ENCODE measurements around the gene DCTN1. TPM values are rescaled to one million over a fixed set of nuclear protein-coding genes. Genes with fewer than 3 reads are reported as not detected.
A peak's percentile ranks its signal among the peaks of the same experiment; 100 is the strongest.
"Not testable (repeated sequence)": the region's sequence is repeated elsewhere in the genome, so short reads cannot be mapped to it uniquely, and the experiment has no call there.

The DCTN1 gene
- total and polyA plus RNA-seq, 7 experiments from 2014 or later: 52.1 to 113 (median 89.3) TPM

GRCh38 chr2:74345272-74345943 lies 34.7 kb downstream of the DCTN1 start:
- no peaks in the 10 kb centered on the region for H3K4me1 ChIP-seq (ENCODE audit: control insufficient read depth in 2 of 2, insufficient read depth in 2 of 2, low read length in 2 of 2)
- ATAC-seq: no peak
- POLR2A ChIA-PET: no interaction called here
- H3K4me1 Mint-ChIP-seq: no peaks in the 10 kb centered on the region
- no peak overlapping the region for H3K27ac Mint-ChIP-seq
- peaks cover 0 to 7% (median 0%) of the 10 kb centered on the region in 5 donors for H3K27me3 Mint-ChIP-seq
- no peaks in the 10 kb centered on the region for H3K9me3 ChIP-seq (ENCODE audit: control insufficient read depth in 2 of 3, low read length in 3 of 3)
- CTCF ChIA-PET: no interaction called here
- H3K4me3 ChIP-seq (ENCODE audit: low read length): no peak overlapping the region
- intact Hi-C loops (cut with micrococcal nuclease): no loop called here
- no peak for DNase-seq
- peaks cover 0 to 37% (median 0%) of the 10 kb centered on the region in 5 donors for H3K36me3 Mint-ChIP-seq
- no peaks in the 10 kb centered on the region for H3K9me3 Mint-ChIP-seq
- no peaks in the 10 kb centered on the region for H3K36me3 ChIP-seq (ENCODE audit: control insufficient read depth in 2 of 3, insufficient read depth in 3 of 3, low read length in 3 of 3)
- no peak overlapping the region for H3K4me3 Mint-ChIP-seq
- no peak overlapping the region for H3K27ac ChIP-seq (ENCODE audit: low read depth, low read length)
- H3K27me3 ChIP-seq (ENCODE audit: control insufficient read depth in 2 of 2, insufficient read depth in 2 of 2, low read length in 2 of 2): no peaks in the 10 kb centered on the region

GRCh38 chr2:74343316-74343715 lies 36.8 kb downstream of the DCTN1 start, which contains the start of gene SLC4A5:
TSS of gene SLC4A5 (minus strand) at chr2:74343416. CDS start at chr2:74315023, 28,393 bp downstream.
- H3K4me1 Mint-ChIP-seq: no peaks in the 10 kb centered on the region
- Histone ChIP-seq H3K9me3 (ENCODE audit: control insufficient read depth in 2 of 3, low read length in 3 of 3) (no peaks in the 10 kb centered on the region), H3K27me3 (ENCODE audit: control insufficient read depth in 2 of 2, insufficient read depth in 2 of 2, low read length in 2 of 2) (no peaks in the 10 kb centered on the region), H3K36me3 (ENCODE audit: control insufficient read depth in 2 of 3, insufficient read depth in 3 of 3, low read length in 3 of 3) (no peaks in the 10 kb centered on the region), H3K4me3 (ENCODE audit: low read length) (no peak within 1 kb of the TSS), H3K4me1 (ENCODE audit: control insufficient read depth in 2 of 2, insufficient read depth in 2 of 2, low read length in 2 of 2) (no peaks in the 10 kb centered on the region), H3K27ac (ENCODE audit: low read depth, low read length) (no peak within 1 kb of the TSS)
- intact Hi-C loops (cut with micrococcal nuclease): no loop called here
- CTCF ChIA-PET: interaction anchor here (0.7 kb wide), 1 partner anchor 251 kb away, joined by 5 read pairs; no protein-coding TSS in a partner anchor
- peaks cover 0 to 12% (median 0%) of the 10 kb centered on the region in 5 donors for H3K27me3 Mint-ChIP-seq
- DNase-seq (no peak), ATAC-seq (no peak)
- H3K9me3 Mint-ChIP-seq: no peaks in the 10 kb centered on the region
- H3K4me3 Mint-ChIP-seq: no peak within 1 kb of the TSS
- H3K36me3 Mint-ChIP-seq: peaks cover 0 to 27% (median 0%) of the 10 kb centered on the region in 5 donors
- POLR2A ChIA-PET: no interaction called here
- H3K27ac Mint-ChIP-seq: peak within 1 kb of the TSS in 1 of 9 donors; percentile 9

- H3K9me3 ChIP-seq (ENCODE audit: control insufficient read depth in 2 of 3, low read length in 3 of 3); H3K27me3 ChIP-seq (ENCODE audit: control insufficient read depth in 2 of 2, insufficient read depth in 2 of 2, low read length in 2 of 2); H3K4me3 ChIP-seq (ENCODE audit: low read length); H3K27me3 Mint-ChIP-seq; H3K27ac ChIP-seq (ENCODE audit: low read depth, low read length); ATAC-seq; H3K4me1 ChIP-seq (ENCODE audit: control insufficient read depth in 2 of 2, insufficient read depth in 2 of 2, low read length in 2 of 2); DNase-seq; H3K9me3 Mint-ChIP-seq; H3K27ac Mint-ChIP-seq; H3K4me3 Mint-ChIP-seq: not testable (repeated sequence)
- ChIA-PET CTCF (interaction anchor here (0.6 to 6.2 kb wide), 12 partner anchors 55 to 512 kb away, joined by 3 to 97 read pairs (median 8); partner anchors contain the start of gene MOB1A), POLR2A (interaction anchor here (0.7 kb wide), 1 partner anchor 68 kb away, joined by 3 read pairs; no protein-coding TSS in a partner anchor)
- Mint-ChIP-seq H3K36me3 (peaks cover 0 to 23% (median 9%) of the 10 kb centered on the region in 5 donors), H3K4me1 (peaks cover 0 to 14% (median 4%) of the 10 kb centered on the region in 7 donors)
- H3K36me3 ChIP-seq (ENCODE audit: control insufficient read depth in 2 of 3, insufficient read depth in 3 of 3, low read length in 3 of 3): peaks cover 0 to 10% (median 4%) of the 10 kb centered on the region in 3 experiments
- intact Hi-C loops (cut with micrococcal nuclease): loop anchor here in 1 of 2 donors (10.0 kb wide), 1 partner anchor 199 kb away; no protein-coding TSS in a partner anchor
Measured at GRCh38 chr2:74336227-74336626, 43.9 kb downstream of the DCTN1 start.

GRCh38 chr2:74334931-74335333 lies 45.2 kb downstream of the DCTN1 start:
- Histone ChIP-seq H3K36me3 (ENCODE audit: control insufficient read depth in 2 of 3, insufficient read depth in 3 of 3, low read length in 3 of 3) (peaks cover 0 to 23% (median 4%) of the 10 kb centered on the region in 3 experiments), H3K4me3 (ENCODE audit: low read length) (no peak overlapping the region), H3K27me3 (ENCODE audit: control insufficient read depth in 2 of 2, insufficient read depth in 2 of 2, low read length in 2 of 2) (no peaks in the 10 kb centered on the region), H3K27ac (ENCODE audit: low read depth, low read length) (no peak overlapping the region), H3K9me3 (ENCODE audit: control insufficient read depth in 2 of 3, low read length in 3 of 3) (no peaks in the 10 kb centered on the region), H3K4me1 (ENCODE audit: control insufficient read depth in 2 of 2, insufficient read depth in 2 of 2, low read length in 2 of 2) (peaks cover 0 to 5% of the 10 kb centered on the region in 2 donors)
- intact Hi-C loops (cut with micrococcal nuclease): loop anchor here (1.0 to 10.0 kb wide), 5 partner anchors 68 to 511 kb away; no protein-coding TSS in a partner anchor
- H3K4me3 Mint-ChIP-seq: no peak overlapping the region
- CTCF ChIA-PET: interaction anchor here (0.6 to 6.2 kb wide), 37 partner anchors 10 to 936 kb away, joined by 3 to 97 read pairs (median 5); partner anchors contain the start of genes BOLA3, MOB1A and STAMBP
- peak overlapping the region in 2 of 9 donors; percentile 62 to 77 for H3K27ac Mint-ChIP-seq
- POLR2A ChIA-PET: interaction anchor here (0.7 to 1.8 kb wide), 5 partner anchors 38 to 1326 kb away, joined by 3 to 7 read pairs (median 4); no protein-coding TSS in a partner anchor
- H3K9me3 Mint-ChIP-seq: no peaks in the 10 kb centered on the region
- H3K27me3 Mint-ChIP-seq: peaks cover 0 to 2% (median 0%) of the 10 kb centered on the region in 5 donors
- peaks cover 0 to 23% (median 9%) of the 10 kb centered on the region in 5 donors for H3K36me3 Mint-ChIP-seq
- H3K4me1 Mint-ChIP-seq: peaks cover 0 to 14% (median 4%) of the 10 kb centered on the region in 7 donors
- DNase-seq (peak; percentile 36 to 81 (median 67)), ATAC-seq (peak; percentile 90)

GRCh38 chr2:74333896-74334586 lies 46.1 kb downstream of the DCTN1 start:
- CTCF ChIA-PET: interaction anchor here (0.6 to 6.2 kb wide), 27 partner anchors 9 to 513 kb away, joined by 3 to 97 read pairs (median 7); partner anchors contain the start of gene BOLA3
- no peaks in the 10 kb centered on the region for H3K9me3 Mint-ChIP-seq
- Histone ChIP-seq H3K9me3 (ENCODE audit: control insufficient read depth in 2 of 3, low read length in 3 of 3) (no peaks in the 10 kb centered on the region), H3K4me1 (ENCODE audit: control insufficient read depth in 2 of 2, insufficient read depth in 2 of 2, low read length in 2 of 2) (peaks cover 0 to 5% of the 10 kb centered on the region in 2 donors), H3K4me3 (ENCODE audit: low read length) (no peak overlapping the region), H3K27ac (ENCODE audit: low read depth, low read length) (no peak overlapping the region), H3K27me3 (ENCODE audit: control insufficient read depth in 2 of 2, insufficient read depth in 2 of 2, low read length in 2 of 2) (no peaks in the 10 kb centered on the region), H3K36me3 (ENCODE audit: control insufficient read depth in 2 of 3, insufficient read depth in 3 of 3, low read length in 3 of 3) (peaks cover 0 to 29% (median 4%) of the 10 kb centered on the region in 3 experiments)
- H3K4me3 Mint-ChIP-seq: no peak overlapping the region
- no peak for DNase-seq
- H3K36me3 Mint-ChIP-seq: peaks cover 0 to 23% (median 9%) of the 10 kb centered on the region in 5 donors
- POLR2A ChIA-PET: interaction anchor here (0.7 to 1.8 kb wide), 3 partner anchors 37 to 85 kb away, joined by 4 to 7 read pairs (median 4); no protein-coding TSS in a partner anchor
- peaks cover 0 to 14% (median 4%) of the 10 kb centered on the region in 7 donors for H3K4me1 Mint-ChIP-seq
- intact Hi-C loops (cut with micrococcal nuclease): loop anchor here (1.0 to 10.0 kb wide), 3 partner anchors 198 to 253 kb away; no protein-coding TSS in a partner anchor
- ATAC-seq: no peak
- peak overlapping the region in 3 of 9 donors; percentile 10 to 73 (median 58) for H3K27ac Mint-ChIP-seq
- H3K27me3 Mint-ChIP-seq: no peaks in the 10 kb centered on the region

- Histone ChIP-seq H3K4me3 (ENCODE audit: low read length) (no peak overlapping the region), H3K9me3 (ENCODE audit: control insufficient read depth in 2 of 3, low read length in 3 of 3) (no peaks in the 10 kb centered on the region), H3K27me3 (ENCODE audit: control insufficient read depth in 2 of 2, insufficient read depth in 2 of 2, low read length in 2 of 2) (no peaks in the 10 kb centered on the region), H3K27ac (ENCODE audit: low read depth, low read length) (no peak overlapping the region), H3K36me3 (ENCODE audit: control insufficient read depth in 2 of 3, insufficient read depth in 3 of 3, low read length in 3 of 3) (peaks cover 0 to 32% (median 4%) of the 10 kb centered on the region in 3 experiments), H3K4me1 (ENCODE audit: control insufficient read depth in 2 of 2, insufficient read depth in 2 of 2, low read length in 2 of 2) (peaks cover 0 to 5% of the 10 kb centered on the region in 2 donors)
- intact Hi-C loops (cut with micrococcal nuclease): loop anchor here in 1 of 2 donors (2.0 to 10.0 kb wide), 2 partner anchors 202 to 254 kb away; no protein-coding TSS in a partner anchor
- no peaks in the 10 kb centered on the region for H3K27me3 Mint-ChIP-seq
- ChIA-PET CTCF (interaction anchor here (0.8 to 6.2 kb wide), 5 partner anchors 8 to 84 kb away, joined by 3 to 97 read pairs (median 16); no protein-coding TSS in a partner anchor), POLR2A (no interaction called here)
- H3K36me3 Mint-ChIP-seq: peaks cover 0 to 23% (median 9%) of the 10 kb centered on the region in 5 donors
- no peak overlapping the region for H3K27ac Mint-ChIP-seq
- DNase-seq: no peak
- H3K4me1 Mint-ChIP-seq: peaks cover 0 to 14% (median 4%) of the 10 kb centered on the region in 7 donors
- H3K9me3 Mint-ChIP-seq: no peaks in the 10 kb centered on the region
- no peak overlapping the region for H3K4me3 Mint-ChIP-seq
- no peak for ATAC-seq
Measured at GRCh38 chr2:74333175-74333574, 46.9 kb downstream of the DCTN1 start.

All from naive thymus-derived CD4-positive, alpha-beta T cell (primary cell).